Stimulated activated CD8-positive, alpha-beta memory T cell treated with anti-CD3 and anti-CD28 coated beads, Interleukin-12 subunit alpha, Interleukin-12 subunit beta, amount 100 ng/mL, for 24 hours (primary cell): ENCODE measurements around the gene TUBA4B.
"Not testable (repeated sequence)": the region's sequence is repeated elsewhere in the genome, so short reads cannot be mapped to it uniquely, and the experiment has no call there.

ENCODE experiments used
- DNase-seq: peaks from one replicate; pipeline ENCODE4 v3.0.0-alpha.2; 2020; ENCODE audit errors: extremely low read depth

TUBA4B gene

GRCh38 chr2:219274361-219274921, 21.4 kb downstream of the TUBA4B start:
- no peak for DNase-seq

- no peak for DNase-seq
Observed at GRCh38 chr2:219277703-219278654, 24.9 kb downstream of the TUBA4B start.

GRCh38 chr2:219278655-219279150, 25.7 kb downstream of the TUBA4B start:
- DNase-seq: no peak

GRCh38 chr2:219279151-219279915, 26.3 kb downstream of the TUBA4B start, which contains the start of gene DNAJB2:
Gene DNAJB2 (plus strand): TSS chr2:219279366. CDS start chr2:219279834, 468 bp downstream.
- peak; percentile 98 for DNase-seq

DNA sequence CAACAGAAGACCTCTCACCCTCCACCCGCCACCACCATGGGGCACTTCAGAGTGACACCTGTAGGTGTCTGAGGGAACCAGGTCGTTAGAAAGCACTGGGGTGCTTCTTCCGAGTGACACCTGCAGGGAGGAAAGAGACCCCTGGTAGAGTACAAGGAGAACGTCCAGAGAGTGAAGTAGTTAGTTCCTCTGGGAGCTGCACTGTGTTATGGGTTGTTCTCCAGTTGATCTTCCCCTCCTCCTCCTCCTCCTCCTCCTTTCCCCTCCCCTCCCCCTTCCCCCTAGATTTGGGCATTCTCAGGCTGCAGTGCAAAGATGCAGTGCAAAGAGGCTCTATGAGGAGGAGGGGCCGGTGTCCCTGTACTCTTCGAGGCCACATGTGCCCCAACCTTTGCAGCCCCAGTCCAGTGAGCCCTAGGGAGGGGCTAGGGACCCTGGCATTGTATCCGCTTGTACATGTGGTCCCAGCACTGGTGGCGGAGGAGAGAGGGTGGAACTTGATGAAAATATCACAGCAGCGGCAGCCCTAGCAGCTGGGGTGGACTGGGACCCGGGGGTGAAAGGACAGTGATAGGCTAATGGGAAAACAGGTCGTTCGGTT, 27.0 kb downstream of the TUBA4B start:
- no peak for DNase-seq

DNA sequence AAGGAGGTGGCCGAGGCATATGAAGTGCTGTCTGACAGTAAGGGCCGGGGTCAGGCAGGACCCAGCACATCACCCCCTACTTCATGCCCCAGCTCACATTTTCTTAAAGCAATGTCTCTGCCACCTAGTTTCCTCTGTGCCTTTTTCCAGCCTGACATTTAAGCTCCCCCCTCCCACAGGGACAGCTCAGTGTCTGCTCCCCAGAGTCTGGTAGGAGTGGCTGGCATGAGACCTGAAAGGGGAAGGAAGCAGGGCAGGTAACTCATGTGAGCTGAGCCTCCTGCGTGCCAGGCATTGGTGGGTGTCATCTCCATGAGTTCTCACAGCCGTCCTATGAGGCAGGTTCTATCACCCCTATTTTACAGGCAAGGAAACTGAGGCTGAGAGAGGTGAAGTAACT, 27.6 kb downstream of the TUBA4B start:
- DNase-seq: no peak

GRCh38 chr2:219281588-219281987, 28.5 kb downstream of the TUBA4B start:
- DNase-seq: no peak

DNA sequence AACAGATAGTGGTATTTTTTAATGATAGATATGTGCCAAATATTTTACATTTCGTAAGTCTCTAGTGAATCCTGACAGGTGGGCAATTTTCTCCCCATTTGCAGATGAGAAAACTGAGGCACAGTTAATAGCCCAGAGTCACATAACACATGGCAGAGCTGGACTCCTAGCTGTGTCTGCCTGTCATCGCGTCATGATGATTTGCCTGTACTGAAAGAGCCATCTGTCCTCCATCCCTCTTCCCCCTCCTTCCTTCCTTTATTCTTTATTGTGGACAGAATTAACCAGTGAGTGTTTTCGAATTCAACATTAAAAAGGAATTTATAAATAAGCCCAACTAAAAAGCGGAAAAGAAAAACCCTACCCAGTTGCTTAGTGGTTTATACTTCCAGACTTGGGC, 29.3 kb downstream of the TUBA4B start:
- no peak for DNase-seq

GRCh38 chr2:219282943-219283581, 30.0 kb downstream of the TUBA4B start:
- DNase-seq: no peak

- DNase-seq: no peak
Observed at GRCh38 chr2:219284501-219285372, 31.7 kb downstream of the TUBA4B start.

DNA sequence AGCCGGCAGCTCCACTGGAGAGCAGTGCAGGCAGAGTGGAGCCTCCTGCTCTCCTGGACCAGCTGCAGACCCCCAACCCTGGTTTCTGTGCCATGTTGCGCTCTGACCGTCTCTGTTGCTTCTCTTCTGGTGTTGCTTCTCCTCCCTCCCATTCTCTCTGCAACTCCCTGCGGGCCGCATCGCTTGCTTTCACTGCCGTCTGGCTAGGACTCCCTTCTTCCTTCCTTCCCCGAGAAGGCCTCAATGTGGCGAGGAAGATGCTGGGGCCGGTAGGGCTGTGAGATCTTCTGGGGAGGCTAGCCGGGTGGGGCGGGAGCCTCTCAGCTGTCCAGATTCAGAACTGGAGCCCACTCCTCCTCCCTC, 32.3 kb downstream of the TUBA4B start:
- DNase-seq: no peak

DNA sequence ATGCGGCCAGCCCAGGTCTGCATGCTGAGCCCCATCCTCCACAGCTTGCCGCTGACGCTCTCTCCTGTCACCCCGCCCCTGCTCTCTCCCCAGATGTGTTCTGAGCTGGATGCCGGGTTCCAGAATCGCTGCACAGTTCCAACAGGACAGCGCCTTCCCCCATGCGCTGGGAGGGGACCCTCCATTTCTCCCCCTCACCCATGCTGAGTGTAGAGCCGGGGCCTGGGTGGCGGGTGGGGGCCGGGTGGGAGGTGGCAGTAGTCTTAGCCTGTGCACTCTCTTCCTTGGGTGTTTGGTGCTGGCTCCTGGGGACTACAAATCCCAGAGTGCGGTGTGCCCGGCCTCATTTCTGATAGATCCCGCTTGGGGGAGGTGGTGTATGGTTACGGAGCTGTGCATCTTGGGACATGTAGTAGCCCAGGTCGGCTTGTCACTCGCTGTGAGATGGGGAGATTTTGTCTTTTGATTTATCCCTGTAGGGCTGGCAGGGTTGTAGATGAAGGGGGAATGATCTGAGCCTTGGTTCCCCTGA, 32.9 kb downstream of the TUBA4B start:
- no peak for DNase-seq

DNA sequence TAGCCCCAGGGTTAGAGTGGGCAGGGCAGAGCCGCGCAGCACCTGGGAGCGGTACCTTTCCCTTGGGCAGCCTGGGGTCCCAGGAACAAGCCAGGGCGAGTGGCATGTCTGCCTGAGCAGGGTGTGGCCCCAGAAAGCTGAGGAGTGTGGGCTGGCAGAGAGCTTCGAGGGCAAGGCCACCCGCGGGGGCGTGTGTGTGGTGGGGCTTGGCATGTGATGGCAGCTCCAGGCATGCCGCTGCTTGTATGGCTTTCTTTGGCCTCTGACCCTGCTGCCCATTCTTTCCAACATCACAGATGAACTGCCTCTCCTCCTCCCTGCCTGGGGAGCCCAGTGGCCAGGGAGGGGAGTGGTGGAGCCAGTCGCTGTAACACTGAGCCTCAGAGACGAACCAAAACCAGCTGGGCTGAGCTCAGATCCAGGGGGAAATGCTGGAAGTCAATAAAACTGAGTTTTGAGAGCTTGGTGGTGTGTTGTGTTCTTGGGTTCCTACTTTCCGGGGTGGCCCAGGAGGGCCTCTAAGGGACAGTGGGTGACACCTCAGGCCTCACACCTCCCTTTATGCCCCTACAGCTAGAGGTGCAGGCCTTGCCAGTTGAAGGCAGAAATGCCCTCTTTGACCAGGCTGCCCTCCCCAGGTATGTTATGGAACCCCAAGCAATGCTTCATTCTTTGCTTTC, 33.5 kb downstream of the TUBA4B start:
- DNase-seq: no peak

DNA sequence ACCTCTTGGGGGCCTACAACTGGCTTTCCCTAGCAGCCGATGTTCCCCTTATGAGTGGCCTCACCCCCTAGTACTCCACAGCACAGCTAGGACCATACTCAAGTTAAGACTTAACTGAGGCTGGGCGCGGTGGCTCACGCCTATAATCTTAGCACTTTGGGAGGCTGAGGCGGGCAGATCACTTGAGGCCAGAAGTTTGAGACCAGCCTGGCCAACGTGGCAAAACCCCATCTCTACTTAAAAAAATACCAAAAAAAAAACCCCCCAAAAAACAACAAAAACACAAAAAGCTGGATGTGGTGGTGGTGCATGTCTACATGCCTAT, 34.0 kb downstream of the TUBA4B start:
- not testable (repeated sequence) for DNase-seq

DNA sequence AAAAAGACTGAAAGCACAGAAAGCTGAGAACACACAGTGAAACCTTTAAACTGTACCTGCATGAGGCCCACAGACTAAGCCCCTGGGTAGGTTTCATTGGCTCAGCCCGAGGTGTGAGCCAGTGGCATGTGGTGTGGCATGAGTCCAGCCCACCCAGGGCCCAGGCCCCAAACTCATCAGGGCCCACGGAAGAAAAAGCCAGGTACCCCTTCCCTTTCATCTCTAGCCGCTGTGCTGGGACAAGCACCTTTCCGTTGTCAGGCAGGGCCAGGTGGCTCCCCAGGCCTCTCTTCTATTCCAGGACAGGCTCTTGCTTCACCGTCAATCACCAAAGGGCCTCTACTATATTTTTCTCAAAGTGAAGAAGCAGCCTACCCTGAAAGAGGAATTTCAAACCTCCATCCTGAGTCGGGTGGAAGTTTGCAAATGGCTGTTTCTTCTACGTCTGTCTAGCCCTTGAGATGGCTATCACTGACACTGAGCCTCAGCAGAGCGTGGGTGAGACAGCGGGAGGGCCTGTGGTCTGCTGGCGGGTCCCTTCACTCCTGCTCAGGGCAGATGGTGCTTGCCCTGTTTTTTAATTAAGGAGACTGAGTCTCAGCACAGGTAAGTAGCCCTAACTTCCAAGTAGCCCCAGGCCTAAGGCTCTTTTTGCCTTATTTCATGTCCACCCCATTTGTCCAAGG, 34.7 kb downstream of the TUBA4B start:
- DNase-seq: no peak

- no peak for DNase-seq
Observed at GRCh38 chr2:219289195-219289536, 36.1 kb downstream of the TUBA4B start.

DNA sequence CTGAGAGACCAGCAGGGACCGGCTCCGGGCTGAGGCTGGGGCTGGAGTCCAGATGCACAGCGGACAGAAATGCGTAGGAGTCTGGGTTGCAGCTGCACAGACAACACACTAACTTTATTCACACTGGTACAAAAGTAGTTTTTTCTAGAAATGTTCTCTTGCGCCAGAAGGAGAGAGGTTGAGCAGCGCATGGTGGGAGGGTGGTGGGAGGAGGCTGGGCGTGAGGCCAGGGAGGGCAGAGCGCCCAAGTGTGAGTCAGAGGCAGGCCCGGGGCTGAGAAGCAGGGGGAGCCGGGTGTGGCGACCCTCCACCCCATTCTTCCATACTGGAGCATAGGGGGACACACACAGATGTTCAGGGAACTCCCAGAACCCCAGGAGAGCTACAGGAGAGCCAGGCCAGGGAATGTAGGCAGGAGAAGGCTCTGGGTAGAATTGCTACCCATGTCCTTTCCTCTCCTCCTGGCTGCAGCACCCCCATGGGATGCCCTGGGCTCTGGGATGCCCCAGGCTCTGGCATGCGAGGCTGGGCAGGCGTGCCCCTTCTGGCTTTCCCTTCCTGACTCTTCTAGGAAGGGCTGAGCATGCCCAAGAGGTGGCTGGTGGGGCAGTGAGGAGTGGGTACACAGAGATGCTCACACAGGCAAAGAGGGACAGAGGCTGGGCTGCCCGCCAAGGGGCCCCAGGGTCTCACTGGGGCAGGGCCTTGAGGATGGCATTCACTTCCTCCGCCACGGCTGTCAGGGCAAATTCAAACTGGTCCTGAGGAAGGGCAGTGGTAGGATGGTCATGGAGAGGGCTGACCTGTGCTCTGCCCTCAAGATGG, 36.7 kb downstream of the TUBA4B start:
- DNase-seq: no peak
